BE2C (cell line): Measurements from ENCODE around the gene PSD. TPM values are rescaled to one million over a fixed set of nuclear protein-coding genes. Genes with fewer than 3 reads are reported as not detected.

ENCODE experiments used
- DNase-seq: peaks from one replicate; pipeline ENCODE4 v3.0.0-alpha.2; 2020
- H3K27me3 ChIP-seq: fragments of 250-450 bp; sonication (Bioruptor Pico); 2 replicates; pipeline ENCODE4 v1.5.1; 2020; ENCODE audit warnings: mild to moderate bottlenecking
- H3K36me3 ChIP-seq: fragments of 250-450 bp; sonication (Bioruptor Pico); 2 replicates; pipeline ENCODE4 v1.5.1; 2020; ENCODE audit warnings: mild to moderate bottlenecking
- H3K4me1 ChIP-seq: fragments of 250-450 bp; sonication (Bioruptor Pico); 2 replicates; pipeline ENCODE4 v1.5.1; 2020
- H3K4me3 ChIP-seq: 2 replicates; pipeline ENCODE4 v1.5.1; 2011; ENCODE audit warnings: low read depth, low read length
- H3K9me3 ChIP-seq: fragments of 250-450 bp; sonication (Bioruptor Pico); 2 replicates; pipeline ENCODE4 v1.5.1; 2020
- polyA plus RNA-seq: library from polyadenylated mRNA; unstranded; fragments of >200 nt; gene quantifications from one replicate; pipeline ENCODE4 v1.2.1, GENCODE V29; 2012; ENCODE audit warnings: low read depth, missing spikeins; ENCODE audit not compliant: insufficient read length, insufficient read depth
- TF ChIP-seq, protein P1 (sequence below): IDR thresholded peaks from 2 replicates; pipeline ENCODE4 v1.5.1; 2012; ENCODE audit warnings: mild to moderate bottlenecking, low read depth, low read length

PSD gene
- 177 TPM for polyA plus RNA-seq

DNA sequence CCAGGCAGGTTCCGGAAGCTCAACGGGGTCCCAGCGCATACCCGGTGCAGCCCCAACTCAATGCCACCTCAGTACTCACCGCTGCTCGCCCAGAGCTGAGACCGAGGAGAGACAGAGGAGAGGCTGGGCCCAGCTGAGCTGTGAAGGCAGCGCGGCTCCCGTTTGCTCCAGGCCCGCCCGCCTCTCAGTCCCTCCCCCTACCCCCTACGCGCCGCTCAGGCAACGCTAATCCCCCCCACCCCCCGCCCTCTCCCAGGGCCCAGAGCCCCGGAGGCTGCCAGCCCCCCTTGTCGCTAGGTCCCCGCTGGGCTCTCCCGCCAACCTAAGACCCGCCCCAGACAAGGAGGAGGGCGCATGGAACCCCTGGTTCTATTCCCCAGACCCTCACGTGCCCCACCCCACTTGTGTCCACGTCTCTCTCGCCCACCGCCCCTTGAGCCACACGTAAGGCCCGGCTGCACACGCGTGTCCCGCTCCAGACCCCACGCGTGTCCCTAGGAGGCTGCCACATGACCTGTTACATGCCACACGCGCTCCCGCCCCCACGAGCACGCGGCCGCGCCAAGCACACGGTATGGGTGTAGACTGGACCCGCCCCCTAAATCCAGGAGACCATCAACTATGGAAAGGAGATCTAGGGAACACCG, at the start of gene PSD:
TSS of gene PSD (minus strand) at position 164 of the 647 bp plus-strand sequence. CDS start 1,747 bp downstream, outside the sequence.
- H3K4me1 ChIP-seq = peaks cover 4% of the 10 kb centered on the region
- H3K4me3 ChIP-seq = peak within 1 kb of the TSS; percentile 92
- peaks cover 10% of the 10 kb centered on the region for H3K36me3 ChIP-seq
- no peaks in the 10 kb centered on the region for H3K9me3 ChIP-seq
- TF ChIP-seq, protein P1, sequence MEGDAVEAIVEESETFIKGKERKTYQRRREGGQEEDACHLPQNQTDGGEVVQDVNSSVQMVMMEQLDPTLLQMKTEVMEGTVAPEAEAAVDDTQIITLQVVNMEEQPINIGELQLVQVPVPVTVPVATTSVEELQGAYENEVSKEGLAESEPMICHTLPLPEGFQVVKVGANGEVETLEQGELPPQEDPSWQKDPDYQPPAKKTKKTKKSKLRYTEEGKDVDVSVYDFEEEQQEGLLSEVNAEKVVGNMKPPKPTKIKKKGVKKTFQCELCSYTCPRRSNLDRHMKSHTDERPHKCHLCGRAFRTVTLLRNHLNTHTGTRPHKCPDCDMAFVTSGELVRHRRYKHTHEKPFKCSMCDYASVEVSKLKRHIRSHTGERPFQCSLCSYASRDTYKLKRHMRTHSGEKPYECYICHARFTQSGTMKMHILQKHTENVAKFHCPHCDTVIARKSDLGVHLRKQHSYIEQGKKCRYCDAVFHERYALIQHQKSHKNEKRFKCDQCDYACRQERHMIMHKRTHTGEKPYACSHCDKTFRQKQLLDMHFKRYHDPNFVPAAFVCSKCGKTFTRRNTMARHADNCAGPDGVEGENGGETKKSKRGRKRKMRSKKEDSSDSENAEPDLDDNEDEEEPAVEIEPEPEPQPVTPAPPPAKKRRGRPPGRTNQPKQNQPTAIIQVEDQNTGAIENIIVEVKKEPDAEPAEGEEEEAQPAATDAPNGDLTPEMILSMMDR = no peak
- no peaks in the 10 kb centered on the region for H3K27me3 ChIP-seq
- DNase-seq = peak; percentile 85

DNA sequence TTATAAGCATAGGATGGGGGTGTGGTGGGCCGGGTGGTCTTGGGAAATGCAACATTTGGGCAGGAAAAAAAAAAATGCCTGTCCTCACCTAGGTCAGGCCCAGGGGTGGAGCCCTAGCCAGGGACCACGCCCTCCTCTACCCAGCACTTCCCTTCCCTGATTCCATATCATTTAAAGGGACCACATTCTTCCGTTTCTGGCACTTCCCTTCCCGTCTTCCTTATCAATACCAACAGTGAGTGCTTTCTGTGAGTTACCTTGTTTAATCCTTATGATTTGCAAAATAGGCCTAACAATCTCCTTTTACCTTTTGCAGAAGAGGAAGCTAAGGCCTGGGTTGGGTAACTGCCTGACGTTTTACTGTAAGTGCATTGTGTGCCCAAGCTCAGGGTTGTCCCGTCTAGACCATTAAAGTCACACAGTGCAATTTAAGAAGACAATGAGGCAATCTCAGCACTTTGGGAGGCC, 49.4 kb upstream of the PSD start:
- TF ChIP-seq, protein P1 = no peak
- no peaks in the 10 kb centered on the region; the same call in 1 of the 2 replicates for H3K36me3 ChIP-seq
- H3K4me1 ChIP-seq = no peaks in the 10 kb centered on the region
- no peaks in the 10 kb centered on the region for H3K27me3 ChIP-seq
- H3K4me3 ChIP-seq = no peak overlapping the region
- DNase-seq = no peak
- no peaks in the 10 kb centered on the region for H3K9me3 ChIP-seq

DNA sequence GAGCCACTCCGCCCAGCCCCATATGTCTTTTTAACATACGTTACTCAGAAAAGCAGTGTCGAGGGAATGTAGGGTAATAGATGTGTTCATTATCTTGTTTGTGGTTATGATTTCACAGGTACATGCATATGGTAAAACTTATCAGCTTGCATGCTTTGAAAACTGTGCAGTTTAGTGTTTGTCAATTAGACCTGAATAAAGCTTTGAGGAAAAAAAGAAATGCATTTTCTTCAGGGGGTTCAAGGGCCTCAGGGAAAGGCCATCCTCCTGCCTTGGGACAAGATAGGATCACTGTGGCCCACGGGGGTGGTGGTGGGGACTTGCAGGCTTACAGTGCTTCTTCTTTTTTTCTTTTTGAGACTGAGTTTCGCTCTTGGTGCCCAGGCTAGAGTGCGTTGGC, 48.7 kb upstream of the PSD start:
- H3K27me3 ChIP-seq = no peaks in the 10 kb centered on the region
- TF ChIP-seq, protein P1 = no peak
- no peaks in the 10 kb centered on the region for H3K9me3 ChIP-seq
- no peak overlapping the region for H3K4me3 ChIP-seq
- H3K4me1 ChIP-seq = no peaks in the 10 kb centered on the region; the same call in 1 of the 2 replicates
- no peak for DNase-seq
- H3K36me3 ChIP-seq = no peaks in the 10 kb centered on the region; the same call in 1 of the 2 replicates

DNA sequence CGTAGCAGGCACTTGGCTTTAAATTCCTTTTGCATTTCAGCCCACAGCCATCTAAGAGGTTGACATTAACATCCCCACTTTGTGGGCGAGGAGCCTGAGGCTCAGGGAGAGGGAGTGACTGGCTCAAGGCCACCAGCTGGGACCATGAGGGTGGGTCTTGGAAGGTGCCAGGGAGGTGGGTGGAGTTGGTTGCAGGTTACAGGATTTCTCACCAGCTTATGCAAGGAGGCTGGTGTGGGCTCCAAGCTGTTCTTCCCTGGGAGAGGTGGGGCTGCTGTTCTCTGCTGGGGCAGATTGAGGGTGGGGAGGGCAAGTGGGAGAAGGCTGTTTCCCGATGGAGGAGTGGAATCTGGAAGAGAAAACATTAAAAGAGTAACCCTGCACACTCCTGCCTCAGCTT, 46.9 kb upstream of the PSD start:
- H3K36me3 ChIP-seq = no peaks in the 10 kb centered on the region; the same call in 1 of the 2 replicates
- H3K27me3 ChIP-seq = no peaks in the 10 kb centered on the region
- TF ChIP-seq, protein P1 = no peak
- H3K9me3 ChIP-seq = no peaks in the 10 kb centered on the region
- H3K4me3 ChIP-seq = no peak overlapping the region
- no peaks in the 10 kb centered on the region; the same call in 1 of the 2 replicates for H3K4me1 ChIP-seq
- no peak for DNase-seq

DNA sequence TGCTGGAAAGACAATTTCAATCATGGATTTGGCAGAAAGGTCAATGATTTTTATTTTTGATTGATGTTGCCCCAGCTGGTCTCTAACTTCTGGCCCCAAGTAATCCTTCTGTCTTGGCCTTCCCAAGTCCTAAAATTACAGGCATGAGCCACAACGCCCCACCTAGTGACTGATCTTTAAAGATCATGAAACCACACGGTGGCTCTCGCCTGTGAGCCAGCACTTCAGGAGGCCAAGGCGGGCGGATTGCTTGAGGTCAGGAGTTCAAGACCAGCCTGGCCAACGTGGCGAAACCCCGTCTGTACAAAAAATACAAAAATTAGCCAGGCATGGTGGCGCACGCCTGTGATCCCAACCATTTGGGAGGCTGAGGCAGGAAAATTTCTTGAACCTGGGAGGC, 45.4 kb upstream of the PSD start:
- Histone ChIP-seq H3K9me3 (no peaks in the 10 kb centered on the region), H3K27me3 (no peaks in the 10 kb centered on the region), H3K4me1 (no peaks in the 10 kb centered on the region; the same call in 1 of the 2 replicates), H3K4me3 (no peak overlapping the region), H3K36me3 (no peaks in the 10 kb centered on the region; the same call in 1 of the 2 replicates)
- TF ChIP-seq, protein P1 = no peak
- no peak for DNase-seq

DNA sequence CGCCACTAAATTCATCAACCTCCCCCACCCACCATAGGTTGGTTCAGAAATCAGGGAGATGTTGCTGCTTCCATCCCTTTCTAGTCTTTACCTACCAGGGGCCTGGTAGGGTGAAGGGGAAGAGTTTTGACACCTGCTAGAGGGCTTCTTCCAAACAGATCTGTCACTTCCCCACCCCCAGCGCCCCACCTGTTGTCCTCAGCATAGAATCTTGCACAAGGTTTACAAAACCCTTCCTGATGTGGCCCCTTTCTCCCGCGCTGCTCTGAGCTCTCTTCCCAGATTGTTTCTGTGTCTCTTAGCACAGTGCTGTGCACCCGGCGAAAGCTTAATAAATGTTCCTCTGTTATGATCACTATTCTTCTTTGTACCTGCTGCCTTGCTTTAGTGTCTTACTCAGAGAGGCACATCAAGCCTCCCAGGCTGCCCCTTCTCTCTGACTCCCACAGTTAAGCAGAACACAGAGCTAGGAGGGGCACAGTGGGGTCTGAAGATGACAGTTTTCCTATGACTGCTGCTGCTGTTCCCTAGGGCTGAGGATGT, 44.0 kb upstream of the PSD start:
- Histone ChIP-seq H3K4me3 (peak overlapping the region; percentile 7; the same call in 1 of the 2 replicates), H3K36me3 (no peaks in the 10 kb centered on the region), H3K27me3 (no peaks in the 10 kb centered on the region), H3K9me3 (no peaks in the 10 kb centered on the region), H3K4me1 (no peaks in the 10 kb centered on the region; the same call in 1 of the 2 replicates)
- TF ChIP-seq, protein P1 = no peak
- no peak for DNase-seq
